Chondrocyte (in vitro differentiated cells): ENCODE data around the gene PEPD. TPM values are rescaled to one million over a fixed set of nuclear protein-coding genes. Genes with fewer than 3 reads are reported as not detected.

Experiments used
- DNase-seq: peaks from one replicate; pipeline ENCODE4 v3.0.0; 2021; ENCODE audit warnings: mixed read lengths, low spot score
- H3K27ac Mint-ChIP-seq: one replicate; pipeline ENCODE4 v1.8.0; 2021; ENCODE audit warnings: mild to moderate bottlenecking, moderate library complexity, mixed read lengths; ENCODE audit not compliant: unreplicated experiment
- H3K27me3 Mint-ChIP-seq: 2 replicates; pipeline ENCODE4 v1.8.0; 2021; ENCODE audit warnings: low read depth, mixed read lengths
- H3K36me3 Mint-ChIP-seq: 2 replicates; pipeline ENCODE4 v1.8.0; 2021; ENCODE audit warnings: low read depth, mixed read lengths
- H3K4me1 Mint-ChIP-seq: 2 replicates; pipeline ENCODE4 v1.8.0; 2021; ENCODE audit warnings: low read depth, mild to moderate bottlenecking, mixed read lengths
- H3K4me3 Mint-ChIP-seq: one replicate; pipeline ENCODE4 v1.8.0; 2021; ENCODE audit warnings: mild to moderate bottlenecking, moderate library complexity, mixed read lengths; ENCODE audit not compliant: unreplicated experiment
- H3K9me3 Mint-ChIP-seq: 2 replicates; pipeline ENCODE4 v1.8.0; 2021; ENCODE audit warnings: low read depth, mixed read lengths
- total RNA-seq: library from RNA; stranded (reverse); gene quantifications from 3 replicates; pipeline ENCODE4 v1.2.1, GENCODE V29; 2021
- TF ChIP-seq, protein P1 (sequence below): fragments of 200-600 bp; sonication (generic); IDR thresholded peaks from 2 replicates; pipeline ENCODE4 v1.5.0; 2021; ENCODE audit warnings: antibody characterized with exemption, mild to moderate bottlenecking, moderate library complexity

Gene PEPD
- total RNA-seq, 1 donor from 2014 or later: 55.6 TPM

DNA sequence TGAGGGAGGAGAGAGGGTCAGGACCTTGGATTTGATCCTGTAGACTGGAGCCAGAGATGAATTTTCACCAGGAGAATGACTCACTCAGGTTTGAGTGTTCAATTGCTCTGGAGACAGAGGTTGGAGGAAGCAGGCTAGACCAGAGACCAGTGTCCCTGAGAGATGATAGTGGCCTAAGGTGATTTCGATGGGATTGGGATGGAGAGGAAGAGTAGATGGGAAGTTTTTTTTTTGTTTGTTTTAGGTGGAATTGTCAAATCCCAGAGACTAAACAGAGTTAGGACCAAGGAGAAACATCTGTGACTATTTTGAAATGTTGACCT, 145.8 kb downstream of the PEPD start:
- H3K27ac Mint-ChIP-seq: peak overlapping the region; percentile 95
- peaks cover 56% of the 10 kb centered on the region for H3K4me1 Mint-ChIP-seq
- H3K4me3 Mint-ChIP-seq: peak overlapping the region; percentile 79

DNA sequence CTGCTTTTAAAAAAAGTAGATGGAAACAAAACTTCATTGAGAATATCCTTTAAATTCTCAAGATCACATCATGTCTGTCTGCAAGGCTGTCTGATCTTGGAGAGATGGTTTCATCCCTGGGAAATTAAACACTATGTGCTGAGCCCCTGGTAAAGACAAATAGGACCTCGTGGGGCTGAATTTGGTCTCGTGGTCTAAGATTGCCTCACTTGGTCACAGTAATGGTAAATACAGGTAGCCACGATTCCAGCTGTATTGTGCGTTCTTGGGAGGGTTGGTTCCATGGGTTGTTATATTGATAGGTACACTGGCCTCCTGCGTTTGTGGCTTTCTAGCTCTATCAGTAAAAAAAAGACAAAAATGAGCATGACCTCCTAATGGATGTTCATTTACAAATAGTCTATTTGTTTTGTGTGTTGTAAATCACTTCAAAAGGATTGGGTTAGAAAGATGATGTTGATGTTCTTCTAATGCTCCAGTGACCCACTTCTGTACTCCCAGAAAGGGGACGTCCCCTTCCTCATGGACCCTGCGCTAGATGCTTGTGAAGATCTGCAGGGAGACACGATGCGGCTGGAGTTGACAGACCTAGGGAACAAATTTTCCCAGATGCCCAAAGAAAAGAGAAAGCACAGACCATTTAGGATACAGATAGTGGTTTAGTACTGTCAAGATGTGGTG, 146.3 kb downstream of the PEPD start:
- Mint-ChIP-seq H3K4me3 (peak overlapping the region; percentile 79), H3K36me3 (peaks cover 5% of the 10 kb centered on the region), H3K4me1 (peaks cover 55% of the 10 kb centered on the region), H3K27me3 (no peaks in the 10 kb centered on the region), H3K9me3 (no peaks in the 10 kb centered on the region), H3K27ac (peak overlapping the region; percentile 95)
- TF ChIP-seq, protein P1, sequence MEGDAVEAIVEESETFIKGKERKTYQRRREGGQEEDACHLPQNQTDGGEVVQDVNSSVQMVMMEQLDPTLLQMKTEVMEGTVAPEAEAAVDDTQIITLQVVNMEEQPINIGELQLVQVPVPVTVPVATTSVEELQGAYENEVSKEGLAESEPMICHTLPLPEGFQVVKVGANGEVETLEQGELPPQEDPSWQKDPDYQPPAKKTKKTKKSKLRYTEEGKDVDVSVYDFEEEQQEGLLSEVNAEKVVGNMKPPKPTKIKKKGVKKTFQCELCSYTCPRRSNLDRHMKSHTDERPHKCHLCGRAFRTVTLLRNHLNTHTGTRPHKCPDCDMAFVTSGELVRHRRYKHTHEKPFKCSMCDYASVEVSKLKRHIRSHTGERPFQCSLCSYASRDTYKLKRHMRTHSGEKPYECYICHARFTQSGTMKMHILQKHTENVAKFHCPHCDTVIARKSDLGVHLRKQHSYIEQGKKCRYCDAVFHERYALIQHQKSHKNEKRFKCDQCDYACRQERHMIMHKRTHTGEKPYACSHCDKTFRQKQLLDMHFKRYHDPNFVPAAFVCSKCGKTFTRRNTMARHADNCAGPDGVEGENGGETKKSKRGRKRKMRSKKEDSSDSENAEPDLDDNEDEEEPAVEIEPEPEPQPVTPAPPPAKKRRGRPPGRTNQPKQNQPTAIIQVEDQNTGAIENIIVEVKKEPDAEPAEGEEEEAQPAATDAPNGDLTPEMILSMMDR: no peak
- no peak for DNase-seq

More for the DNA sequence above, 145.8 kb downstream of the PEPD start:
- Mint-ChIP-seq H3K36me3 (peaks cover 7% of the 10 kb centered on the region), H3K27me3 (no peaks in the 10 kb centered on the region), H3K9me3 (no peaks in the 10 kb centered on the region)
- TF ChIP-seq, protein P1: no peak
- no peak for DNase-seq

DNA sequence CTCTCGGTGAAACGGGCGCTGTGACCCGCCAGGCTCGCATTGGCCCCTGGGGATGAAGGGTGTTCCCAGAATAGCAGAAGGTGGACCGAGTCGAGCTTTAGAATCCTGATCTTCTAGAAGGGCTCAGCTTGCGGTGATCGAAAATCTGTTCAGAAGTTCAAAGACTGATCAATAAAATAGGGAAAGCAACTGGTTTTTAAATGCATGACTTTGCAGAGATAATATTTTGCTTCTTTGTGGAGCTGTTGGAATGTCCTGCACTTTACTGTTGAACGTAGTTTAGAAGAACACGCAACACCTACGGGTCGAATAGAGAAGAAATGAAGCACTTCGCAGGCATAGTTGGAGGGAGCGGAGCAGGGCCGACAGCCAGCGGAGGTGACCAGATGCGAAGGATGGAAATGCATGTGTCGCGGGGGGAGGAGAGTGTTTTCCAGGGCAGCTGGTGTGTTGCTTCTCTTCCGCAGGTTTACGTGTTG, 147.3 kb downstream of the PEPD start:
- Mint-ChIP-seq H3K4me3 (peak overlapping the region; percentile 79), H3K9me3 (no peaks in the 10 kb centered on the region), H3K4me1 (peaks cover 53% of the 10 kb centered on the region), H3K27ac (peak overlapping the region; percentile 95), H3K27me3 (no peaks in the 10 kb centered on the region), H3K36me3 (peaks cover 4% of the 10 kb centered on the region)
- TF ChIP-seq, protein P1: peak; percentile 56
- DNase-seq: no peak

DNA sequence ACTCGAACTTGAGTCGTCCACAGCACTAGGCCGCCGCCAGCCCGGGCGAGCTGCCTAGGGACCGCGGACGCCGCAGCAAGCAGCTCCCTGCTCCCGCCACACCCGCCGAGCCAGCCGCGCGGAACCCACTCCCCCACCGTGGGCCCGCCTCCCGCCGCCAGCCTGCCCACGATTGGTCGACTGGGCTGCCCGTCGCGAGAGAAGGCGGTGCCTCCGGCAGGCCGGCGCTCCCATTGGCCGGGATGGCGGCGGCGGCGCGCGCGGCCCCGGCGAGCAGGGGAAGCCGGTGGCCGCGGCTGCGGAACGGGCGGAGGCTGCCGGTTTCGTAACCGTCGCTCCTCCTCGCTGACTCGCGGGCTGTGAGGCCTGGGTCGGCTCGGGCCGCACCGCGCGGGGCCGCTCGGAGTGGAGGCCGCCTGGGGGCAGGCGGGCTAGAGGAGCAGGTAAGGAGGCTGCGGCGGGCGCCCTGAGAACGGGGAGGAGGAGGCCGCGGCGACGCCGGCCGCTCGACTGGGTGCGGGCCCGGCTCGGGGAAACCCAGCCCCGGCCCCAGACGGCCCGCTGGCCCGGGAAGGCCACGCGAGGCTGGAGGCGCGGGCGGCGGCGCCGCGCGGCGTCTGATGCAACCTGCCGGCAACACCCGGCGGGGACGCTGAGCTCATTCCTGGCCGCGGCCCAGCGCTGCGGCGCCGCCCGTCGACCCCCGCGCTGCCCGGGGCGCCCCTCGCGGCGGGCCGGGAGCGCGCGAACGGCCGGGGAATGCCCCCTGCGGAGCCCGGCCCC, 147.9 kb downstream of the PEPD start, which contains the start of gene CEBPG:
Gene CEBPG (plus strand): TSS at position 257 of the 783 bp plus-strand sequence. CDS start 5,531 bp downstream, outside the sequence.
- TF ChIP-seq, protein P1: no peak
- Mint-ChIP-seq H3K27ac (peak within 1 kb of the TSS; percentile 96), H3K4me3 (peak within 1 kb of the TSS; percentile 79), H3K27me3 (no peaks in the 10 kb centered on the region), H3K36me3 (peaks cover 4% of the 10 kb centered on the region), H3K4me1 (peaks cover 47% of the 10 kb centered on the region), H3K9me3 (no peaks in the 10 kb centered on the region)
- peak; percentile 98 for DNase-seq

DNA sequence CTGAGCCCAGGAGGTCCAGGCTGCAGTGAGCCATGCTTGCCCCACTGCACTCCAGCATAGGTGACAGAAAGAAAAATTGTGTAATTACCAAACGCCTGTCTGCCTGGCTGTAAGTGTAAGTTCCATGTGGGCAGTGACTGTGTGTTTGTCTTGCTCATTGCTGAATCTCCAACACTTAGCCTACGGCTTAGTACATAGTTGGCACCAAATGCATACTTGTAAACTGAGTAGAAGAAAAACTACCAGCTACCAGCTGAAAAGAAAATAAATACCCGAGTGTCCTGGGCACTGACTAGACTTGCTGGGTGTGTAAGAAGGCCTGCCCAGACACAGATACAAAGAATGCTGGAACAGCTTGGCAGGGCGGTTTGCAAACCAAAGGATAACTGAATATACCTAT, 150.8 kb downstream of the PEPD start:
- peaks cover 15% of the 10 kb centered on the region for H3K27me3 Mint-ChIP-seq
- peaks cover 18% of the 10 kb centered on the region for H3K4me1 Mint-ChIP-seq
- TF ChIP-seq, protein P1: no peak
- peaks cover under 1% of the 10 kb centered on the region for H3K36me3 Mint-ChIP-seq
- no peak for DNase-seq
- no peaks in the 10 kb centered on the region for H3K9me3 Mint-ChIP-seq
- no peak overlapping the region for H3K4me3 Mint-ChIP-seq
- H3K27ac Mint-ChIP-seq: no peak overlapping the region
